Measurements from ENCODE around the gene COG1. TPM values are rescaled to one million over a fixed set of nuclear protein-coding genes. Genes with fewer than 3 reads are reported as not detected.

COG1 gene
- total RNA-seq, 1 donor from 2014 or later: 11.7 TPM

DNA sequence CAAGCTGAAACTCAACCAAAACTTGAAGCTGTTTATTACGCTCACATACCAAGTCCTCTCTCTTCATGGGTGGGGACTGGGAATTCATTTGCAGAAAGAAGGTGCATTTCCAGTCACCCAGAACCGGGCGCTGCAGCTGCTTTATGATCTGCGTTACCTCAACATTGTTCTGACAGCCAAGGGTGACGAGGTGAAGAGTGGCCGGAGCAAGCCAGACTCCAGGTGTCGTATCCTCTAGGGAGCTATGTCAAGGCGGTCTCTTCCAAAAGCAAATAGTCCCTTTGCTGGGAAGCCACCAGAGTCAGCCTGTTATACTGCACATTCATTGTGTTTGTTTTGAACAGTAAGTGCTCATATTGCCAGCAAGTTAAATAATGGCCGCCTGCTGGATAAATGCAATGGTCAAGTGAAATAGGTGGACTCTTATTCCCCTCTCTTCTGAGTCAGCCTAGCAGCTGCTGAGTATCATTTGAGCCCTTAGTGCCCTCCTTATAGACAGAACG lies 12.7 kb downstream of the COG1 start:
- no peak for DNase-seq (ENCODE audit: low spot score)
- no peaks in the 10 kb centered on the region for H3K27me3 Mint-ChIP-seq (ENCODE audit: insufficient read depth, low read depth)
- no peak overlapping the region for H3K27ac Mint-ChIP-seq
- Histone ChIP-seq H3K9ac (no peak overlapping the region), H3K36me3 (no peaks in the 10 kb centered on the region), H3K27me3 (no peaks in the 10 kb centered on the region), H3K4me2 (no peak overlapping the region), H3K79me2 (ENCODE audit: low read depth) (peaks cover 5% of the 10 kb centered on the region), H3K27ac (no peak overlapping the region), H3K4me3 (no peak overlapping the region), H2AFZ (replicated peaks) (no peak overlapping the region), H4K20me1 (ENCODE audit: low read depth) (peaks cover 12% of the 10 kb centered on the region), H3F3A (ENCODE audit: low read depth) (peaks cover 5% of the 10 kb centered on the region), H3K9me3 (ENCODE audit: low read depth) (no peaks in the 10 kb centered on the region), H3K4me1 (no peaks in the 10 kb centered on the region)
- peaks cover 44% of the 10 kb centered on the region for H3K36me3 Mint-ChIP-seq
- TF ChIP-seq, protein P1, sequence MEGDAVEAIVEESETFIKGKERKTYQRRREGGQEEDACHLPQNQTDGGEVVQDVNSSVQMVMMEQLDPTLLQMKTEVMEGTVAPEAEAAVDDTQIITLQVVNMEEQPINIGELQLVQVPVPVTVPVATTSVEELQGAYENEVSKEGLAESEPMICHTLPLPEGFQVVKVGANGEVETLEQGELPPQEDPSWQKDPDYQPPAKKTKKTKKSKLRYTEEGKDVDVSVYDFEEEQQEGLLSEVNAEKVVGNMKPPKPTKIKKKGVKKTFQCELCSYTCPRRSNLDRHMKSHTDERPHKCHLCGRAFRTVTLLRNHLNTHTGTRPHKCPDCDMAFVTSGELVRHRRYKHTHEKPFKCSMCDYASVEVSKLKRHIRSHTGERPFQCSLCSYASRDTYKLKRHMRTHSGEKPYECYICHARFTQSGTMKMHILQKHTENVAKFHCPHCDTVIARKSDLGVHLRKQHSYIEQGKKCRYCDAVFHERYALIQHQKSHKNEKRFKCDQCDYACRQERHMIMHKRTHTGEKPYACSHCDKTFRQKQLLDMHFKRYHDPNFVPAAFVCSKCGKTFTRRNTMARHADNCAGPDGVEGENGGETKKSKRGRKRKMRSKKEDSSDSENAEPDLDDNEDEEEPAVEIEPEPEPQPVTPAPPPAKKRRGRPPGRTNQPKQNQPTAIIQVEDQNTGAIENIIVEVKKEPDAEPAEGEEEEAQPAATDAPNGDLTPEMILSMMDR (IDR thresholded peaks at IDR 0.05): no peak
- TF ChIP-seq EZH2 (IDR thresholded peaks at IDR 0.05): no peak
- TF ChIP-seq EZH2phosphoT487 (IDR thresholded peaks at IDR 0.05): no peak
- H3K4me3 Mint-ChIP-seq: no peak overlapping the region
- no peaks in the 10 kb centered on the region for H3K4me1 Mint-ChIP-seq
- H3K9me3 Mint-ChIP-seq: no peaks in the 10 kb centered on the region

DNA sequence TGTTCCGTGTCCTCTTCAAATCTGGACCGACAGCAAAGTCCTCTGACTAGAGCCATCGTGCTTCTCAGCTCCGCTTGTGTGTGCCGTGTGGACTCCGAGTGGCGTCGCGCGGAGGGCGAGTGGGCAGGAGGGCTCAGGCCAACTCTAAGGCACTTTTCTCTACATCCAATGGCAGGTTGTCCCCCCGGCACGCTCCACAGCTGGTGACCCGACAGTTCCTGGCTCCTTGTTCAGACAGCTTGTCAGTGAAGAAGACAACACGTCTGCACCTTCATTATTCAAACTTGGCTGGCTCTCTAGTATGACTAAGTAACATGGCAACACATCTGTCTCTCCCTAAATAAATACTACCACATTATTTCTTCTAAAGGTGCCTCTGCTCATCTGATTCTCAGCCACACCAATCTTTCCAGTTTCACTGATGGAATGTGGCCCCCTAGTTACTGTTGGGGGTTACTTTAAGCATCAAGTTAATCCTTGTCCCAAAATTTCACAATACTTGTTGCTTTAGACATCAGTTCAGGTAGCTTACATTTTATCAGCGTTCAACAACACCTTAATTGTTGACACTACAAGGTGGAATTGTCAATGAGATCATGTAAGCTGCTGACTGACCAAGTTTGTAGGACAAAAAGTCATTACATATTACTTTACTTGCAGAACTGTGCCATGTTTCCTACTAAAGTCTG lies 15.4 kb downstream of the COG1 start:
- Histone ChIP-seq H4K20me1 (ENCODE audit: low read depth) (peaks cover 16% of the 10 kb centered on the region), H3K79me2 (ENCODE audit: low read depth) (peaks cover 14% of the 10 kb centered on the region), H3K9me3 (ENCODE audit: low read depth) (no peaks in the 10 kb centered on the region), H3K27ac (no peak overlapping the region), H3K4me2 (no peak overlapping the region), H3K9ac (no peak overlapping the region), H3K4me1 (no peaks in the 10 kb centered on the region), H3K36me3 (no peaks in the 10 kb centered on the region), H3K27me3 (no peaks in the 10 kb centered on the region), H3F3A (ENCODE audit: low read depth) (peaks cover 5% of the 10 kb centered on the region), H3K4me3 (no peak overlapping the region), H2AFZ (replicated peaks) (no peak overlapping the region)
- no peak for DNase-seq (ENCODE audit: low spot score)
- TF ChIP-seq EZH2phosphoT487 (IDR thresholded peaks at IDR 0.05): no peak
- TF ChIP-seq EZH2 (IDR thresholded peaks at IDR 0.05): no peak
- TF ChIP-seq, protein P1 (IDR thresholded peaks at IDR 0.05): no peak
- Mint-ChIP-seq H3K36me3 (peaks cover 30% of the 10 kb centered on the region), H3K4me1 (no peaks in the 10 kb centered on the region), H3K9me3 (no peaks in the 10 kb centered on the region), H3K27ac (no peak overlapping the region), H3K27me3 (ENCODE audit: insufficient read depth, low read depth) (no peaks in the 10 kb centered on the region), H3K4me3 (peak overlapping the region; percentile 5)

DNA sequence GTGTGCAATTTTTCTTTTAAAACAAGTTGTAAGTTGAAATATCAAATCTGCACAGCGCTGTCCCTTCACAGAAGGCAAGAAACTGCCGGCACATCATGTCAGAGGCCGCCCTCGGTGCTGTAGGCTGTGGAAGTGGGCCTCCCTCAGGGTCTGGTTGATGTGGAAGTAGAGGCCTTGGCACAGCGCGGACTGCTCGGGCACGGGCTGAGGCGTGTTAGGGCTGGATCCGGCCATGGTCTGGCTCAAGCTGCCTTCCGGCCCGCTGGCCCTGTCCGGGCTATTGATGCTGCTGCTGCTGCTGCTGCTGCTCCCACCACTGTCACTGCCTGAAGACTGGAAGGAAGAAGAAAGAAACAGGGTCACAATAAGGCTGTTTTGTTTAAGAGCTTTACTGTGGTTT lies 16.6 kb downstream of the COG1 start:
- DNase-seq (ENCODE audit: low spot score): no peak
- H3K4me1 ChIP-seq: no peaks in the 10 kb centered on the region
- H3K4me1 Mint-ChIP-seq: no peaks in the 10 kb centered on the region
- TF ChIP-seq EZH2 (IDR thresholded peaks at IDR 0.05) (no peak), EZH2phosphoT487 (IDR thresholded peaks at IDR 0.05) (no peak)
- TF ChIP-seq, protein P1 (IDR thresholded peaks at IDR 0.05): no peak
- no peaks in the 10 kb centered on the region for H3K27me3 Mint-ChIP-seq (ENCODE audit: insufficient read depth, low read depth)
- H3K27ac Mint-ChIP-seq: no peak overlapping the region
- no peak overlapping the region for H3K4me3 Mint-ChIP-seq
- H3K36me3 ChIP-seq: no peaks in the 10 kb centered on the region
- peaks cover 24% of the 10 kb centered on the region for H3K79me2 ChIP-seq (ENCODE audit: low read depth)
- peaks cover 18% of the 10 kb centered on the region for H4K20me1 ChIP-seq (ENCODE audit: low read depth)
- peaks cover 24% of the 10 kb centered on the region for H3K36me3 Mint-ChIP-seq
- H3K9me3 Mint-ChIP-seq: no peaks in the 10 kb centered on the region
- H3F3A ChIP-seq (ENCODE audit: low read depth): peaks cover 5% of the 10 kb centered on the region
- H3K9me3 ChIP-seq (ENCODE audit: low read depth): no peaks in the 10 kb centered on the region
- H3K27me3 ChIP-seq: no peaks in the 10 kb centered on the region
- no peak overlapping the region for H3K9ac ChIP-seq
- H3K27ac ChIP-seq: no peak overlapping the region
- no peak overlapping the region for H3K4me2 ChIP-seq
- H2AFZ ChIP-seq (replicated peaks): no peak overlapping the region
- no peak overlapping the region for H3K4me3 ChIP-seq
